NCI-H1048 (cell line): Measurements from ENCODE around the gene CLMP.
"Not testable (repeated sequence)": the region's sequence is repeated elsewhere in the genome, so short reads cannot be mapped to it uniquely, and the experiment has no call there.

Experiments used
- DNase-seq: peaks from one replicate; lab custom pipeline; 2025; lab: John Stamatoyannopoulos, UW

CLMP gene

DNA sequence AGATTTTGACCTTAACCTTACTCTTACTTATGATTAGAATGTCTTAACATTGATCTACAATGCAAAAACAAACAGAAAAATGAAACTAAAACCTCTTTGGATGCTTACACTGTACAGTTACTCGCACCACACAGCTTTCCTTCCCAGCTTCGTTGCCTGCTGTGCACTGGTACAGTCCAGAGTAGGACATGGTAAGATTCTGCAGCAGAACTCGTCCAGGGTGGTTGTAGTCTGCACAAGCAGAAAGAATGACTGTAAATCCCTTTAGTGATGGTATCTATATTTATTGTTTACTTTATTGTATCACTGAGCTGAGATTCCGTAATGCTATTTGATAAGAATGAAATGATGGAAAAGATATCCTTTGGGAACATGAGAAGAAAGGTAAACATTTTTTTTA is 112.1 kb downstream of the CLMP start:
- no peak for DNase-seq

DNA sequence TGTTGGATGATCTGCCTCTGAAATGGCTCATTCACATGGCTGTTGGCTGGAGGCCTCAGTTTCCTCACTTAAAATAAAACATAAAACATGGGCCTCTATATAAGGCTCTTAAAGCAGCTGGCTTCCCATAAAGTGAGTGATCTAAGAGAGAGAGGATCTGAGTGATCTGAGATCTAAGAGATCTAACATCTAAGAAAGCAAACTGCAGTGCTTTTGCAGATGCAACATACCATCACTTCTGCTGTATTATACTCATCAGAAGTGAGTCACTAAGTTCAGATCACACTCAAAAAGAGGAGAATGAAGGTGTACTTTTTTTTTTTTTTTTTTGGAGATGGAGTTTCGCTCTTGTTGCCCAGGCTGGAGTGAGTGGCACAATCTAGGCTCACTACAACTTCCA is 115.0 kb downstream of the CLMP start:
- no peak for DNase-seq

DNA sequence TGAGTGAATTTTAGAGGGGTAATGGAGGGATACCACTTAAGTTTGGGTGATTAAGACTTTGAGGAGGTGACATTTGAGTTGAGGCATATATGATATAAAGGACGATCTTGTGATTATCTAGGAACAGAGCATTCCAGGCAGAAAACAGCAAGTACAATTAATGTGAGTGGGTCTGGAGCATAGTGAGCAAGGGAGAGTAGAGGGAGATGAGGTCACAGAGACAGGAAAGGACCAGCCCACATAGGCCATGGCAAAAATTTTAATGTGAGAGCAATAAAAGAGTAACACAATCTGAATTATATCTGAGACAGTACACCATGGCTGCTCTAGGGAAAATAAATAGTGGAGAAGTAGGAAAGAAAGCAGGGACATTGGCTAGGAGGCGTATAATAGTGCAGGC is 118.6 kb downstream of the CLMP start:
- no peak for DNase-seq

DNA sequence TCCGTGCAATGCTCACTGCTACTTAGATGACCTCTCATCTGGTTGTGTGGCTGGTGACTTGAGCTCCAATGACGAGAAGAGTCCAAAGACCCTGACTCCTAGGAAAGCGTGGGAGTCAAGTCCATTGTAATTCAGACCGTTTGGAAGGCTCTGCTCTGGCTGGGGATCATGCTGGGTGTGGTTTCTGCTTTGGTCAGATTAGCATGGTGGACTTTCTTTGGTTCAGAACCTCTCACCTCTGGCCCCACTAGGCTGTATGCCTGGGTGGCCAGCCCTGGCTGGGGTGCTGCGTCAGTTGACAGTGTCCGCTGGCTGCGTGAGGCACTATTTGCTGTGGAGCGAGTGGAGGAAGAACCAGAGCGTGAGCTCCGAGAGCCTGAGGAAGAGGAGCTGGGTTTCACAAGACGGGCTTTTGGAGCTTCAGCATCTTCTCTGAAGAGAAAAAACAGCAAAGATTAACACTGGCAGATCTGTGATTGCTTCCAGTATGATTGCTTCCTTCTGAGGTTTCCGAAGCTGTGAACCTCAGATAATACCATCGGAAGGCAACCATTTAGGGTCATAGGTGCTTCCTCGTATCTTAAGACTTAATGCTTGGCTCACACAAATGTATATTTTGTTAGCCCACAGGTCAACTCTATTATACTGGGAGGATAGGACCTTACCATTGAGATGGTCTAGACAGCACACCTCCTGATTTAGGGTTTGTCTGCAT is 121.5 kb downstream of the CLMP start:
- no peak for DNase-seq

DNA sequence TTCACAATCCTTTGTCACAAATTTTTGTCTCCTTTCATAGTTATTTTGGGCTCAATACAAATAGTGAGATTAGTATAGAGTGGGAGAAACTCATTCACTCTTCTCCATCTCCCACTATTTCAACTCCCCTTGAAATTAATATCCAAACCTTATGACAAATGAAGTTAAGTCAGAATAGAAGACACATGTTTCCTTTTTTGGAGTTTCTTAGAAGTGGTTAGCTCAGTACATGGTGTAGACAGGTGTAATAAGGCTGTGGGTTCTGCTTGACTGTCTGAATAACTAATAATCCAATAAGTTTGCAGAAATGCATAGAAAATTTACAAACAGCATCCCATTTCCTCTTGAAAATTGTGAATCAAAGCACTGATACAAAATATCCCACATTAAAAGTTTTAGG is 122.3 kb downstream of the CLMP start:
- no peak for DNase-seq

DNA sequence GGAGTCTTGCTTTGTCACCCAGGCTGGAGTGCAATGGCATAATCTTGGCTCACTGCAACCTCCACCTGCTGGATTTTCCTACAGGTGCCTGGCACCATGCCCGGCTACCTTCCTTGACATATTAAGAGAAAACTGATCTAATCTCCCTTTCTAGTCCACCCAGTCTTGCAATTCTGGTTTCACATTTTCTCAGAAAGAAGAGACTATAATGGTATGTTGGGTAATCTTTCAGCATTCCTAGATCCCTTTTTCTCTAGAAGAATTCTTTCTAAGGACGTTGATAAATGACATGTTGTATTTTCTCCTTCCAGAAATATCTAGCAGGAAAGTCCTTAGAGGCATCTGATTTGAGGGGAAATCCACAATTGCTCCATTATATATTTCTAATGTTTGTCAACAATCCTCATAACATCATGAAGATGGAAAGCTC is 122.7 kb downstream of the CLMP start:
- DNase-seq: no peak

DNA sequence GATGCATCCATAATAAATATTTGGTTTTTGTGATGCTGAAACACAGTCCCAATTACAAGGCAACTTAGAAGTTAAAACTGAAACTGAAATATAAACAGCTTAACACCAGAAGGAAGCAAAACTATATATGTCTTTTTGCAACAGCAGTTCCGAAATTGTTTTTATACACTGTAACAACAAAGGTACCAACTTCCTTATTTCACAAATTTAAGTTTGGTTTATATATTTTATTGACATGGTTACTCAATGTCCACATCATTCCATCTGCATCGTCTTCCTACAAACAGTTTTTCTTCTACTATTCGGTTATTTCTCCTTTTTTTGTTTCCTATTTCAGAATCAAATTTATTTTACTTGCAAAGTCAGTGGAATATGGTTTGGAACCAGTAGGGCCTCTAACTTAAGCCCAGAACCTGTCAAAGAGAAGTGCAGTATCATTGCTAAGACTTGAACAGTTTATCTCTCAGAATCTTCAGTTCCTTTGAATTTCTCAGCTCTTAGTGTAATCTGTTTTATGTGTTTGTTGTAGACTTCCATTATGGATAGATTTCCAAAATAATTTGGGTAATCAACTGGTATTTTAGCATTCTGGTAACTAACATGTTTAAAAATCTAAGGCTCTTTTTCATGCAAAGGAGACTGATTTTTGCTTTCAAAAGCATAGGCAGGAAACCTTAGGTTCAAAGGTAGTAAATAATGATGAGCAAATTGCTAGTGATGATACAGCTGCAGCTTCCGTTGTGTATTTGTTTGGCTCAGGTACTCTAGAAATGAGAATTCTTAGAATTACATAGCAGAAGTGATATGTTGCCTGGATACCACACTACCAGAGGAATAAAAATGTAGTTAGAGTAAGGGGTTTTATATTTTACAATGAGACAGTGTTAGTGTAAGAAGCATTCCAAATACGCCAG is 124.9 kb downstream of the CLMP start:
- no peak for DNase-seq

DNA sequence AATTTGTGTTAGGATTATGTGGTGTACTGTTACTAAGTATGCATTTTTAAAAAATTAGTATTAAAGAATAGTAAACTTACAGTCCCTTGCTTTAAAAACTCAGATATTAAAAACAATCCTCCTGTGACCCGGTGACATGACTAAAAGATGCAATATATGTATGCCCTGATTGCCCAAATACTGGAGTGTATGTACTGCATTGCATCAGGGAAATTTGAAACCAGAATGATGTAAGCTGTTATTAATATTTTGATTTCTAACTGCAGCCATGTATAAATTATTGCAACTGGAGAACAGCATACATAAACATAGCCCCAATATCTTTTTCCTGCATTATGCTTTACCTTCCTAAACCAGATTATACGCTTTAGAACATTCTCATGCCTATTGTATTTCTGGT is 129.4 kb downstream of the CLMP start:
- no peak for DNase-seq

DNA sequence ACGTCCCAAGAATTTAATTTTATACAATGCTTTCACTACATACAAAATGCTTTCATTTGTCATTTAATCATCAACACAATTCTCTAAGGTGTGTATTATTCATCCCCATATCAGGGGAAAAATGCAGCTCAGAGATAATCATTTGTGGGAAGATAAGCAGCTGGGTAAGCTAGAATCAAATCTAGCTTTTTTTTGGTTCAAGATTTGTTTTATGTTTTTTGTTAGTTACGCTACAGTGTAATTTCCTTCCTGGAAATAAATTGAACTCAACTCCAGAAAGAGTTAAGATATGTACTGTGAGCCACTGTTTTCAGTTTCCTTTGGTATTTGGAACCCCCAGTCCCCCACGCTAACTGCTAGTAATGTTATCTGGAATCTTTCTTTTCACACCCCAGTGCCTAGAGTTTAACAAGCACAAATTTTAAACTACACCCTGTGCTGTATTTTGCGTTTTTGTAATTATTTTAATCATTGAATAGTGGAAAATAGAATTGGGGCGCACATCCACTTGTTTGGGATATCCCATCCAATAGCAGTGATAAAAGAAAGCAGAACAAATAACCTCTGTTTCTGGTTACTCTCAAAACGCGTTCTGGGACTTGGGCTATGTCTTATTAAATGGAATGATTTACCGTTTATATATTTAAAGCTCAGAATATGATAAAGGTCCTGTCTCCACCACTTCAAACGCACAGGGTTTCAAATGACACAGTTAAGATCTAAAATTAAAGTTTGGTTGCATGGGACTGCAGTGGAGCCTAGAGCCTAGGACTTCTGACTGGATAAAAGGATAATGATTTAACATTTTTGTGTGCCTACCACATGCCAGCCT is 131.0 kb downstream of the CLMP start:
- DNase-seq: no peak

DNA sequence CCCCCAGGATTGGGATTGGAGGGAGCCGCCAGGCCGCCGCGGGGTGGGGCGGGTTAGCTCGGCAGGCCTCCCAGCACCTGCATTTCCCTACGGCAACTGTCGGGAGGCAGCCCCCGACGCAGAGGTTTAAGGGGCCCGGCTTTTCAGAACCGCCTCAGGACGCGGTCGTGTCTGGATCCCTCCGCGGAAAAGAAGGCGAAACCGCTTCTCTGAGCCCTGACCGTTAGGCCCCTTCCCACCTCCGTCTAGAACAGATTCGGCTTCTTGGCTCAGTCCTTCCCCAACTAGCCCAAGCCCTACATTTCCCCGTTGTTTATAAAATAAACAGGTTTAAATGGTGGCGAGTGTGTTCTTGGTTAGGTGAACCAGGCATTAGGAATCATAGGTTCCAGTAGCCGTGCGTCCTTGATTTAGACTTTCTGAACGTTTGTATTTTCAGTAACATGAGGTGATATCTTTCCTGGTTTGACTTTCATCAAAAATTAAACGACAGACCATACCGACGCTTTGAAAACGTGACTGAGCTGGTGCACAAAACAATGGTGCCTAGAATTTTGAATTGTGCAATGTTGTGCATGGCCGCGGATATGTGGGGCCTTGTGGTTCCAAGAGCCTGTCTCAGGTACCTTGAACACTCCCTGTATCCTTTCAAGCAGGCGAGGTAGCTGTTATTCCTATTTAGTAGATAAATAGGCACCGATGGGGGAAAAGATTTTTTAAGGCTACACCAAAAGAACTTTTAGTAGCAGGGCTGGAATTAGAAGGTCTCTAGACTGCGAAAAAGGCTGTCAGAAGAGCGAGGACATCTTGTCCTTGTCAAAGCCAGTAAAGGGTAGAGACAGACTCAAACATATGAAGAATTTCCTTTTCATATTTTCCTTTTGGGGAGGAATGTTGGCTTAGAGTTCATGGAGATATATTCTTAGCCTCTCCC is 131.9 kb downstream of the CLMP start:
- DNase-seq: no peak

DNA sequence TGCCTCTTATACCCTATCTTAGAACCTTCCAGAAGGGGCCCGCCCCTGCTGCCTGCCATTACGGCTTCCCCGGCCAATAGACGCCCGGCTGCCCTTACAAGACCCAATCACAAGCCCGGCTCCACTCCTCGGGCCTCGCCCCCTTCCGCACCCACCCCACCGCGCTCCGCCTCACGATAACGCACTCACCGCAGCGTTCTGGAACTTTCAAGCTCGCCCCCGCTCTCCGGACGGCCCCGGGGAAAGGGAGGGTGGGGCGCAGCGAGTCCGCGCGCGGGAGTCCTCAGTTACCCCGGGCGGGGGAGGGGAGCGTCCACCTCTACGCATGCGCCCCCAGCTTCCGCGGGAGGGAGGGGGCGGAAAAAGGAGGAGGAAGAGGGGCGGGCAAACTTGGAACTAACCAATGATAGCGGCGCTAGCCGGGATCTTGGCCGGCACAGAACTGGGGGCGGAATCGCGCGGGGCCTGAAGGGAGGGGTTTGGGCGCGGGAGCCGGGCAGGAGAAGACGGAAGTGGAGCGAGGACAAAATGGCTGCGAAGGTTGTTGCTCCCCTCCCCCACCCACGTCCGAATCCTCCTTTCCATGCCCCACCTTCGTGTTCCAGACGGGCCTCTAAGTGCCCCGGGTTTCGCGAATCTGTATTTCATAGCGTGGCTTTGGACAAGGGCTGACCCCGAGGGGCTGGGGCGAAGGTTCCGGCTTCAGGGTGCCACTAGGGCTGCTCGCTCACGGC is 132.7 kb downstream of the CLMP start:
- peak; percentile 100 for DNase-seq

DNA sequence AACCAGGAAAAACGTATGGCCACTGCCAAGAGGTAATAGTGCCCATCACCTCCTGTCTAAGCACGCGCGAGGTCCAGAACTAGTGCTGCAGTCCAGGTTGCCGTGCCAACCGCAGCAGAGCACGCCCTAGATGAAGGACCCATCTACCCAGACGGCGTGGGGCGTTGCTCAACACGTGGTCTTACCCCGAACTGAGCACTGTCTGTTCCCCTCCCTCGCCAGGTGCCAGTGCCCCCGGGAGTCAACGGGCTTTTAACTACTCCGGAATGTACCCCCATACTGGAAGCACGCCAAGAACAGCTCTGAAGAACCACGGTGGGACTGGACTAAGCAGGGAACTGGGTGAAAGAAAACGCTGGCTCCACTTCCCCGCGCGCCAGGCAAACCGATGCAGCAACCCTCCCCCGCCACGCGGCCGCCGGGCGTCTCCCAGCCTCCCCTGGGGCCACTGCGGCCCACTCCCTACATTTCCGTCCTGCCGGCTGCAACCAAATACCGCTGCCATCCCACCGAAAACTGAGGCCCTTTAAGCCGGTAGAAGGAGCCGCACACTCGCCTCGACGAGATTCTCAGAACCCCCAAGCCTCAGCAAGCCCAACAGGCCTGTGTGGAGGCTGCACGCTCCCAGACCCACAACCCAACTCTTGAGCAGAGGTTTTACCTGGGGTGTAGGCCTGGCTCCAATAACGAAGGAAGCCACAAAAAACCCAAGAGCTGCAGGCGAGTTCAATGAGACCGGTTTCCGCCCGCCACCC is 133.5 kb downstream of the CLMP start, which contains the start of gene HSPA8:
TSS of gene HSPA8 (minus strand) at position 734 of the 755 bp plus-strand sequence. CDS start 812 bp downstream, outside the sequence.
- peak; percentile 25 for DNase-seq

DNA sequence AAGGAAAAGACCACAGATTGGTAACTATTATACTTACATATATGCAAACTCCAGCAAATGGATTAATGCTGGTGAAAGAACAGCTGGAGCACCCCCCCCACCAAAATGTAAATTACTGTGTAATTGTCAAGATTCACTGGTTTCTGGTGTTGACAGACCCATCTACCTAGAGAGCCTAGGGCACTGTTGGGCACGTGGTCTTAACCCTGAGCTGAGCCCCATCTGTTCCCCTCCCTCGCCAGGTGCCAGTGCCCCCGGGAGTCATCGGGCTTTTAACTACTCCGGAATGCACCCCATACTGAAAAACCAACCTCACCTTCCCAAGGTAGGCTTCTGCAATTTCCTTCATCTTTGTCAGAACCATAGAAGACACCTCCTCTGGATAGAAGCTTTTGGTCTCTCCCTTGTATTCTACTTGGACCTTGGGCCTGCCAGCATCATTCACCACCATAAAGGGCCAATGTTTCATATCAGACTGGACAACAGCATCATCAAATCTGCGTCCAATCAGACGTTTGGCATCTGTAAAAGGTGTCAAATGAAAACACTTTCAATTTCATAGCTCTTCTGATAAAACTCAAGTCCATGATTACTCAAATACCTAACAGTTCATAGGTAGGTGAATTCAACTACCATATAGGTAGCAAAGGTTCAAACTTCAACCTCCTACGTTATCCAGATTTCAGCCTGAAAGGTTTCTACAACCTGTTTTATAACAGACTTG is 134.6 kb downstream of the CLMP start:
- DNase-seq: no peak

DNA sequence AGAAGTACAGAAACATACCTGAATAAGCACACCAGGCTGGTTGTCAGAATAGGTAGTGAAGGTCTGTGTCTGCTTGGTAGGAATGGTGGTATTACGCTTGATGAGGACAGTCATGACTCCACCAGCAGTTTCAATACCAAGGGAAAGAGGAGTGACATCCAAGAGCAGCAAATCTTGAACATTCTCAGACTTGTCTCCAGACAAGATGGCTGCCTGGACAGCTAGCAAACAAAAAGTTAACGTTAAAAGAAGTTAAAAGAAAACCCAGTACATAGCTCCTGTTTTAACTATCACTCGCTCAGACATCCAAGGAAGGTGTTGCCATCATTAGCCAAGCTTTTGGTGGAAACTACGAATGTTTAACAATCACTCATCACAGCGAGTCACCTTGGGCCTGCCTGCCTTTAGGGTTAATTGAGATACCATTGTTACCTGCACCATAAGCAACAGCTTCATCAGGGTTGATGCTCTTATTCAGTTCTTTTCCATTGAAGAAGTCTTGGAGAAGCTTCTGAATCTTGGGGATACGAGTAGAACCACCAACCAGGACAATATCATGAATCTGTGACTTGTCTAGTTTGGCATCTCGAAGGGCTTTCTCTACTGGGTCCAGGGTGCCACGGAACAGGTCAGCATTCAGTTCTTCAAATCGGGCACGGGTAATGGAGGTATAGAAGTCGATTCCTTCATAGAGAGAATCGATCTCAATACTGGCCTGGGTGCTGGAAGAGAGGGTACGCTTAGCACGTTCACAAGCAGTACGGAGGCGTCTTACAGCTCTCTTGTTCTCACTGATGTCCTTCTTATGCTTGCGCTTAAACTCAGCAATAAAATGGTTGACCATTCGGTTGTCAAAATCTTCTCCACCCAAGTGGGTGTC is 135.8 kb downstream of the CLMP start:
- not testable (repeated sequence) for DNase-seq

DNA sequence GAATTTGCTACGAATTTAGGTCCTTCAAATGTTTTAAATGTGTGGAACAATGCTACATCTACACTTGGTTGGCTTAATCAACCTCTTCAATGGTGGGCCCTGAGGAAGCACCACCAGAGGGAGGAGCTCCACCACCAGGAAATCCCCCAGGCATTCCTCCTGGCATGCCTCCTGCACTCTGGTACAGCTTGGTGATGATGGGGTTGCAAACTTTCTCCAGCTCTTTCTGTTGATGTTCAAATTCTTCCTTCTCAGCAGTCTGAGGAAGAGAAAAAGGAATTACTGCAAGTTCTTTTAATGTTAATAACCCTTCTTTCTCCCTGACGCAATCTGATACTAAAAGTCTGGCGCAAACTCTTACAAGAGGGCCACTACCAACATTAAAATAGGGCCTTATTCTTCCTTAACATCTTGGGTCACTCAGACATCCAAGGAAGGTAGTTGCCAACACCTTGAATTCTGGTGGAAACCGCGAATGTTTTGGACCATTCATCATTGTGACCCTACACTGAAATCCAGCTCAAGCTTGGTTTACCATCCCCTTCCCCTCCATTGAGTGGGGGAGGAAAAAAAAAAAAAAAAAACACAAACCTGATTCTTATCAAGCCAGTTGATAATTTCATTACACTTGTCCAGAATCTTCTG is 137.3 kb downstream of the CLMP start:
- no peak for DNase-seq

DNA sequence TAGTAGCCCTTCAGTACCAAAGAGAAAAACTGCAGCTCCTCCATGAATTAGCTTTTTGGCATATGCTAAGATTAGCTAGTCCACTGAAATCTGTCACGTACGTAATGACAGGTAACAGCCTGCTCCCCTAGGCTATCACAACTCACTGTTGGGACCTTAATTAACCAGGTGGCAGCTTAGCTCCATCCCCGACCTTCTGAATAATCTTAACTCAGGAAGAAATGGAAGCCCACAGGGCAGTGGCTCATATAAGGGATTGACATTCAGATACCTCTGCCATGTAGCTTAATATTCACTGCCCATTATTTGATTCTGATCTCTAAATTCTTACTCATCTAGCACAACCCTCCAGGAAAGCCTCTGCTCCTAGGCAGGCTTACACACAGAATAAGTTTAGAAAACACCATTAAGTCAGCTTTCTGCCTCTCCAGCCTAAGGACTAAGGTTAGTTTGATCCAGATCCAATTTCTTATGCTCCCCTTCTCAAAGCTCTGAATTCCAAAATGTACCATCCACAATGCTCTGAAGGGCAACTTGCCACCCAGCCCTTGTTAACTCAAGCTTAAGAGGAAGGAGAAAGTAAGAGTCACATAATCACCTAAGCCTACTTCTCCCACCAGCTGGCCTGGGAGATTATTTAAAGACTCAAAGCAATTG is 138.1 kb downstream of the CLMP start:
- DNase-seq: no peak
